ENCODE measurements around the gene TMEM52. TPM values are rescaled to one million over a fixed set of nuclear protein-coding genes. Genes with fewer than 3 reads are reported as not detected.

TMEM52 gene
- total and polyA plus RNA-seq, 2 of the 13 experiments (the other 11 are each of a cell fraction or from before 2014, with no cell fraction given): 13.2 to 18.7 TPM

DNA sequence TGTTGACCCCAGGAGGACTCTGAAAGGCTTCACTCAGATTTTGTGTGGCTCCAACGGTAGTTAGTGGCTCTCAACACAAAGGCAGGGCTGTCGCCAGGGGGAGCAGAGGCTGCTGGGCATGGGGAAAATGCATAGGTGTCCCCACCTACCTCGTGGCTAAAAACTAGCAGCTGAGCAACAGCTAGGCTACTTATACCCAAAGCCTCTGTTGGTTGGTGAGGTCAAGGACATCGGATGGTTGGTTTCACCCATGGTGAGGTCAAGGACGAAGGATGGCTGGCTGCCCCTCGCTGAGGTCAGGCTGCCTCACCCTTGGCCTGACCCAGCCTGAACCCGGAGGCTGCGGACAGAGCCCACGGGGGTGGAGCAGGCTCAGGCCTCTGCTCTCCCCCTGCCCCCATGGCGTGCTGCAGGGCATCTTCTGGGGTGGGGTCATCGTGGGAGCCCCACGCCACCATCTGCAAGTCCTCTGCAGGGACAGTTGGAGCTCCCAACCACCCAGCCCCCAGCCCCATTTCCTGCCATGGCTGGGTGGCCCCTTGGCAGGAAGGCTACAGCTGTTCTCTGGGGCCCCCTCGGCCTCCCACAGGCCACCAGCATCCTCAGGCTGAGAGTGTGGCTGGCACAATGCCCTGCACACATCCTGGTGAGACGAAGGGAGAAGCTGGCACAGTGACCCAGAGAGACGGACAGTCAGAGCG, 19.7 kb downstream of the TMEM52 start (continued):
- TF ChIP-seq, protein P1, sequence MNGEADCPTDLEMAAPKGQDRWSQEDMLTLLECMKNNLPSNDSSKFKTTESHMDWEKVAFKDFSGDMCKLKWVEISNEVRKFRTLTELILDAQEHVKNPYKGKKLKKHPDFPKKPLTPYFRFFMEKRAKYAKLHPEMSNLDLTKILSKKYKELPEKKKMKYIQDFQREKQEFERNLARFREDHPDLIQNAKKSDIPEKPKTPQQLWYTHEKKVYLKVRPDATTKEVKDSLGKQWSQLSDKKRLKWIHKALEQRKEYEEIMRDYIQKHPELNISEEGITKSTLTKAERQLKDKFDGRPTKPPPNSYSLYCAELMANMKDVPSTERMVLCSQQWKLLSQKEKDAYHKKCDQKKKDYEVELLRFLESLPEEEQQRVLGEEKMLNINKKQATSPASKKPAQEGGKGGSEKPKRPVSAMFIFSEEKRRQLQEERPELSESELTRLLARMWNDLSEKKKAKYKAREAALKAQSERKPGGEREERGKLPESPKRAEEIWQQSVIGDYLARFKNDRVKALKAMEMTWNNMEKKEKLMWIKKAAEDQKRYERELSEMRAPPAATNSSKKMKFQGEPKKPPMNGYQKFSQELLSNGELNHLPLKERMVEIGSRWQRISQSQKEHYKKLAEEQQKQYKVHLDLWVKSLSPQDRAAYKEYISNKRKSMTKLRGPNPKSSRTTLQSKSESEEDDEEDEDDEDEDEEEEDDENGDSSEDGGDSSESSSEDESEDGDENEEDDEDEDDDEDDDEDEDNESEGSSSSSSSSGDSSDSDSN (CRISPR knock-in tag; IDR thresholded peaks at IDR 0.05): no peak
- TF ChIP-seq ZNF569 (CRISPR knock-in tag; IDR thresholded peaks at IDR 0.05; ENCODE audit: borderline replicate concordance) (no peak), LCORL (IDR thresholded peaks at IDR 0.05) (no peak), LCORL (CRISPR knock-in tag; IDR thresholded peaks at IDR 0.05) (0 out of 2 replicates have a peak, but pooled peaks have one; percentile 15), ZNF614 (CRISPR knock-in tag; IDR thresholded peaks at IDR 0.05; ENCODE audit: borderline replicate concordance) (no peak), ZNF282 (IDR thresholded peaks at IDR 0.05; ENCODE audit: partially characterized antibody) (no peak), RXRA (CRISPR knock-in tag; IDR thresholded peaks at IDR 0.05) (peak; percentile 89), ZNF205 (CRISPR knock-in tag; IDR thresholded peaks at IDR 0.05) (0 out of 2 replicates have a peak, but pooled peaks have one; percentile 38), ZNF274 (CRISPR knock-in tag; IDR thresholded peaks at IDR 0.05) (no peak), MED1 (CRISPR knock-in tag; IDR thresholded peaks at IDR 0.05) (0 out of 2 replicates have a peak, but pooled peaks have one; percentile 25), PCBP1 (IDR thresholded peaks at IDR 0.05; ENCODE audit: borderline replicate concordance, low read depth, low read length) (0 out of 2 replicates have a peak, but pooled peaks have one; percentile 54), XRCC5 (optimal IDR thresholded peaks at IDR 0.05; ENCODE audit: low read length) (peak; percentile 83), NONO (IDR thresholded peaks at IDR 0.05) (no peak), NONO (CRISPR knock-in tag; conservative IDR thresholded peaks at IDR 0.05) (0 out of 2 replicates have a peak, but pooled peaks have one; percentile 23), KMT2A (CRISPR knock-in tag; IDR thresholded peaks at IDR 0.05) (no peak), ZNF264 (CRISPR knock-in tag; IDR thresholded peaks at IDR 0.05) (0 out of 2 replicates have a peak, but pooled peaks have one; percentile 35), ZNF703 (CRISPR knock-in tag; IDR thresholded peaks at IDR 0.05; ENCODE audit: borderline replicate concordance) (no peak)
- TF ChIP-seq, protein P2, sequence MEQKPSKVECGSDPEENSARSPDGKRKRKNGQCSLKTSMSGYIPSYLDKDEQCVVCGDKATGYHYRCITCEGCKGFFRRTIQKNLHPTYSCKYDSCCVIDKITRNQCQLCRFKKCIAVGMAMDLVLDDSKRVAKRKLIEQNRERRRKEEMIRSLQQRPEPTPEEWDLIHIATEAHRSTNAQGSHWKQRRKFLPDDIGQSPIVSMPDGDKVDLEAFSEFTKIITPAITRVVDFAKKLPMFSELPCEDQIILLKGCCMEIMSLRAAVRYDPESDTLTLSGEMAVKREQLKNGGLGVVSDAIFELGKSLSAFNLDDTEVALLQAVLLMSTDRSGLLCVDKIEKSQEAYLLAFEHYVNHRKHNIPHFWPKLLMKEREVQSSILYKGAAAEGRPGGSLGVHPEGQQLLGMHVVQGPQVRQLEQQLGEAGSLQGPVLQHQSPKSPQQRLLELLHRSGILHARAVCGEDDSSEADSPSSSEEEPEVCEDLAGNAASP (CRISPR knock-in tag; IDR thresholded peaks at IDR 0.05; ENCODE audit: borderline replicate concordance): peak; percentile 93
- TF ChIP-seq, protein P3, sequence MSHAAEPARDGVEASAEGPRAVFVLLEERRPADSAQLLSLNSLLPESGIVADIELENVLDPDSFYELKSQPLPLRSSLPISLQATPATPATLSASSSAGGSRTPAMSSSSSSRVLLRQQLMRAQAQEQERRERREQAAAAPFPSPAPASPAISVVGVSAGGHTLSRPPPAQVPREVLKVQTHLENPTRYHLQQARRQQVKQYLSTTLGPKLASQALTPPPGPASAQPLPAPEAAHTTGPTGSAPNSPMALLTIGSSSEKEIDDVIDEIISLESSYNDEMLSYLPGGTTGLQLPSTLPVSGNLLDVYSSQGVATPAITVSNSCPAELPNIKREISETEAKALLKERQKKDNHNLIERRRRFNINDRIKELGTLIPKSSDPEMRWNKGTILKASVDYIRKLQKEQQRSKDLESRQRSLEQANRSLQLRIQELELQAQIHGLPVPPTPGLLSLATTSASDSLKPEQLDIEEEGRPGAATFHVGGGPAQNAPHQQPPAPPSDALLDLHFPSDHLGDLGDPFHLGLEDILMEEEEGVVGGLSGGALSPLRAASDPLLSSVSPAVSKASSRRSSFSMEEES (CRISPR knock-in tag; IDR thresholded peaks at IDR 0.05): 0 out of 2 replicates have a peak, but pooled peaks have one; percentile 38
- TF ChIP-seq, protein P4, sequence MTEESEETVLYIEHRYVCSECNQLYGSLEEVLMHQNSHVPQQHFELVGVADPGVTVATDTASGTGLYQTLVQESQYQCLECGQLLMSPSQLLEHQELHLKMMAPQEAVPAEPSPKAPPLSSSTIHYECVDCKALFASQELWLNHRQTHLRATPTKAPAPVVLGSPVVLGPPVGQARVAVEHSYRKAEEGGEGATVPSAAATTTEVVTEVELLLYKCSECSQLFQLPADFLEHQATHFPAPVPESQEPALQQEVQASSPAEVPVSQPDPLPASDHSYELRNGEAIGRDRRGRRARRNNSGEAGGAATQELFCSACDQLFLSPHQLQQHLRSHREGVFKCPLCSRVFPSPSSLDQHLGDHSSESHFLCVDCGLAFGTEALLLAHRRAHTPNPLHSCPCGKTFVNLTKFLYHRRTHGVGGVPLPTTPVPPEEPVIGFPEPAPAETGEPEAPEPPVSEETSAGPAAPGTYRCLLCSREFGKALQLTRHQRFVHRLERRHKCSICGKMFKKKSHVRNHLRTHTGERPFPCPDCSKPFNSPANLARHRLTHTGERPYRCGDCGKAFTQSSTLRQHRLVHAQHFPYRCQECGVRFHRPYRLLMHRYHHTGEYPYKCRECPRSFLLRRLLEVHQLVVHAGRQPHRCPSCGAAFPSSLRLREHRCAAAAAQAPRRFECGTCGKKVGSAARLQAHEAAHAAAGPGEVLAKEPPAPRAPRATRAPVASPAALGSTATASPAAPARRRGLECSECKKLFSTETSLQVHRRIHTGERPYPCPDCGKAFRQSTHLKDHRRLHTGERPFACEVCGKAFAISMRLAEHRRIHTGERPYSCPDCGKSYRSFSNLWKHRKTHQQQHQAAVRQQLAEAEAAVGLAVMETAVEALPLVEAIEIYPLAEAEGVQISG (CRISPR knock-in tag; IDR thresholded peaks at IDR 0.05): 0 out of 2 replicates have a peak, but pooled peaks have one; percentile 25
